GM18499 (cell line): ENCODE data around the gene CCDC92B.
"Not testable (repeated sequence)": the region's sequence is repeated elsewhere in the genome, so short reads cannot be mapped to it uniquely, and the experiment has no call there.

ENCODE experiments used
- ATAC-seq: cut with Tn5 transposase; IDR thresholded peaks from one replicate; pipeline ENCODE4 v1.9.1; 2021; ENCODE audit warnings: moderate number of reproducible peaks; ENCODE audit not compliant: insufficient read depth, unreplicated experiment

Gene CCDC92B

GRCh38 chr17:2704890-2705248 lies 44.6 kb downstream of the CCDC92B start:
- ATAC-seq = no peak

- ATAC-seq = no peak
Observed at GRCh38 chr17:2704031-2704889, 45.2 kb downstream of the CCDC92B start.

GRCh38 chr17:2703606-2704005 lies 45.8 kb downstream of the CCDC92B start:
- ATAC-seq = no peak

GRCh38 chr17:2703181-2703580 lies 46.3 kb downstream of the CCDC92B start:
- ATAC-seq = no peak

GRCh38 chr17:2701996-2702741 lies 47.3 kb downstream of the CCDC92B start:
- ATAC-seq = no peak

GRCh38 chr17:2701161-2701995 lies 48.1 kb downstream of the CCDC92B start:
- no peak for ATAC-seq

GRCh38 chr17:2700491-2701141 lies 48.8 kb downstream of the CCDC92B start:
- ATAC-seq = no peak

- ATAC-seq = no peak
Observed at GRCh38 chr17:2700030-2700490, 49.4 kb downstream of the CCDC92B start.

- not testable (repeated sequence) for ATAC-seq
Observed at GRCh38 chr17:2699216-2699805, 50.1 kb downstream of the CCDC92B start.

- ATAC-seq = no peak
Observed at GRCh38 chr17:2697611-2698162, 51.8 kb downstream of the CCDC92B start.

- ATAC-seq = no peak
Observed at GRCh38 chr17:2695961-2696760, 53.3 kb downstream of the CCDC92B start.

- no peak for ATAC-seq
Observed at GRCh38 chr17:2695243-2695960, 54.0 kb downstream of the CCDC92B start.

- ATAC-seq = no peak
Observed at GRCh38 chr17:2694381-2695242, 54.8 kb downstream of the CCDC92B start.

GRCh38 chr17:2693561-2694380 lies 55.7 kb downstream of the CCDC92B start:
- ATAC-seq = no peak

- no peak for ATAC-seq
Observed at GRCh38 chr17:2692781-2693135, 56.7 kb downstream of the CCDC92B start.
